Kidney (tissue), 14 donors: Measurements from ENCODE around the gene FRMD6. TPM values are rescaled to one million over a fixed set of nuclear protein-coding genes. Genes with fewer than 3 reads are reported as not detected.

Experiments
- DNase-seq, 5 donors: peaks; one replicate each; pipeline ENCODE4 v3.0.0-alpha.2; 2013 to 2020
- FAIRE-seq: peaks from 2 replicates; lab custom pipeline; 2012; peaks lifted over from hg19 to GRCh38; lab: Jason Lieb, UNC
- H3K27ac ChIP-seq, 2 donors: one replicate each; pipeline ENCODE4 v1.7.0; 2013; ENCODE audit warnings: low read depth in 2 of 2, low read length in 2 of 2, inconsistent platforms in 1 of 2
- H3K27me3 ChIP-seq: one replicate; pipeline ENCODE4 v1.7.1; 2013; ENCODE audit warnings: low read length, inconsistent platforms; ENCODE audit not compliant: control insufficient read depth, insufficient read depth
- H3K36me3 ChIP-seq, 3 donors: one replicate each; pipeline versions ENCODE4 v1.7.0 to v1.7.1; 2013; ENCODE audit warnings: low read length in 3 of 3, control low read depth in 1 of 3, inconsistent platforms in 1 of 3; ENCODE audit not compliant: insufficient read depth in 3 of 3, control insufficient read depth in 2 of 3
- H3K4me1 ChIP-seq, 3 donors: one replicate each; pipeline versions ENCODE4 v1.7.0 to v1.7.1; 2013; ENCODE audit warnings: low read length in 3 of 3, inconsistent platforms in 1 of 3, low read depth in 1 of 3; ENCODE audit not compliant: control insufficient read depth in 2 of 3, insufficient read depth in 2 of 3
- H3K4me3 ChIP-seq, 3 donors: one replicate each; pipeline versions ENCODE4 v1.7.0 to v1.8.1; 2013; ENCODE audit warnings: low read length in 3 of 3, control low read depth in 1 of 3, inconsistent platforms in 1 of 3
- H3K9ac ChIP-seq, 3 donors: one replicate each; pipeline versions ENCODE4 v1.7.0 to v1.7.1; 2013; ENCODE audit warnings: low read length in 3 of 3, control low read depth in 1 of 3, inconsistent platforms in 1 of 3
- H3K9me3 ChIP-seq, 3 donors: one replicate each; pipeline versions ENCODE4 v1.7.0 to v1.7.1; 2013; ENCODE audit warnings: low read length in 3 of 3, control low read depth in 1 of 3, inconsistent platforms in 1 of 3; ENCODE audit not compliant: control insufficient read depth in 2 of 3, insufficient read depth in 1 of 3
- CTCF ChIP-seq: IDR thresholded peaks from 3 replicates; pipeline ENCODE4 v1.5.1; 2012; ENCODE audit warnings: mild to moderate bottlenecking, moderate library complexity, borderline replicate concordance; ENCODE audit not compliant: insufficient read depth; ENCODE audit errors: extremely low read depth
- intact Hi-C: fragments of 100-400 bp; cut with DNase I; formaldehyde crosslinking; loops from one replicate; pipeline ENCODE4 v1.11.1; 2022
- polyA plus RNA-seq: library from polyadenylated mRNA; stranded (reverse); fragments of 350-450 nt; fragmentation: Illumina TruSeq; extraction: RNeasy Lipid Tissue Mini Kit (QIAGEN cat#74804); gene quantifications from one replicate; pipeline ENCODE4 v1.2.3, GENCODE V29; 2014; ENCODE audit warnings: low read depth, low replicate concordance; ENCODE audit not compliant: insufficient read depth
- total RNA-seq: library from RNA; stranded (reverse); fragmentation: NEBNext Ultra II Directional; extraction: Animal tissue kit (Norgen Biotek cat#: 25700); gene quantifications from one replicate; pipeline ENCODE4 v1.2.1, GENCODE V29; 2021
- donor health status: control.
- donor health status: control.
- donor health status: control.
- donor health status: control.
- donor health status: control.
- donor health status: DM: yes; HTN: yes; CAD: no.
- donor health status: Normal renal cell carcinoma (clear cell type).

The FRMD6 gene
- total and polyA plus RNA-seq, 2 donors from 2014 or later: 2.4 to 16.5 TPM

- TF ChIP-seq CTCF: no peak
- Histone ChIP-seq H3K9me3 (no peaks in the 10 kb centered on the region), H3K4me1 (peaks cover 0 to 2% (median 0%) of the 10 kb centered on the region in 3 donors), H3K36me3 (no peaks in the 10 kb centered on the region), H3K27ac (no peak overlapping the region), H3K9ac (no peak overlapping the region), H3K4me3 (no peak overlapping the region), H3K27me3 (no peaks in the 10 kb centered on the region)
- FAIRE-seq (no peak), DNase-seq (peak in 3 of 5 donors; percentile 17 to 64 (median 57))
- intact Hi-C loops: no loop called here
These were observed 34.8 kb upstream of the FRMD6 start for GRCh38 chr14:51616724-51617409.

GRCh38 chr14:51619561-51619960, 32.1 kb upstream of the FRMD6 start:
- Histone ChIP-seq H3K9ac (no peak overlapping the region), H3K4me3 (no peak overlapping the region), H3K4me1 (peaks cover 0 to 2% (median 0%) of the 10 kb centered on the region in 3 donors), H3K27me3 (no peaks in the 10 kb centered on the region), H3K36me3 (no peaks in the 10 kb centered on the region), H3K9me3 (no peaks in the 10 kb centered on the region), H3K27ac (no peak overlapping the region)
- FAIRE-seq: no peak
- DNase-seq: peak in 1 of 5 donors; percentile 48
- intact Hi-C loops: no loop called here
- TF ChIP-seq CTCF: no peak

DNA sequence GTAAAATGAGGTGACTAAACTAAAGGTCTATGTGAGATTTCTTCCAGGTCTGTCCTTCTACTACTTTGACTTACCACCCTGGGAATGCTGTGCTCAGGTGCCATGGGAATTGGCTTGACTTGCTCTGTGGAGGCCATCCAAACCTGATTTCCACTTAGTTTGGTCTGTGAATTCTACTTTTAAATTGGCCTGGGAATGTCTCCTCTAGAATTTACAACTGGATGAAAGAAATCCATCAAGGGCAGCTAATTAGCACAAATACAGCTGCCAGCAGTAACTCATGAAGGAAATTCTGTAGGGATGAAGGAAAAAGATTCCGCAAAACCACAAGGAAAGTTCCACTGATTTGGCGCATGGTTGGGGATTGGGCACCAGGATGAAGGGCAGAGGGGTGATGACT, 31.7 kb upstream of the FRMD6 start:
- Histone ChIP-seq H3K36me3 (no peaks in the 10 kb centered on the region), H3K9ac (no peak overlapping the region), H3K27ac (no peak overlapping the region), H3K4me1 (peaks cover 0 to 2% (median 0%) of the 10 kb centered on the region in 3 donors), H3K4me3 (no peak overlapping the region), H3K27me3 (no peaks in the 10 kb centered on the region), H3K9me3 (no peaks in the 10 kb centered on the region)
- FAIRE-seq: no peak
- intact Hi-C loops: no loop called here
- no peak for TF ChIP-seq CTCF
- peak in 1 of 5 donors; percentile 19 for DNase-seq

DNA sequence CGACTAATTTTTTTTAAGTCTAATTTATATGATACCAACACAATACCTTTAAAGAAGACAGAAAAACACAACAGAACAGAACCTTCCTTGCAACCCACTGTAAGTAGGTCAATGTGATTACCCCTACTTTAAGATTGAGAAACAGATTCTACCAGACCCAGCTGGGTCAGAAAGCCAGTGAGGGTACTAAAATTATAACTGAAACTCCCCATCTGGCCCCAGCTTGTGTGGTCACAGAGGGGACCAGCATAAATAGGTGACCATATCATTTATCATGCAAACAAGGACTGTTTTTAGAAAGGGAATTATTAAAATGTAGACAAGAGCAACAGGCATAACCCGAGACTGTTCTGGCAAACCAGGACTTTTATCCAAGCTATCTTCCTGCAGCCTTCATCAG, 30.1 kb upstream of the FRMD6 start:
- no peak overlapping the region for H3K4me3 ChIP-seq
- no peaks in the 10 kb centered on the region for H3K27me3 ChIP-seq
- no peak for TF ChIP-seq CTCF
- H3K4me1 ChIP-seq: peaks cover 0 to 2% (median 0%) of the 10 kb centered on the region in 3 donors
- no peak overlapping the region for H3K27ac ChIP-seq
- FAIRE-seq (no peak), DNase-seq (no peak)
- intact Hi-C loops: no loop called here
- H3K9ac ChIP-seq: no peak overlapping the region
- no peaks in the 10 kb centered on the region for H3K36me3 ChIP-seq
- H3K9me3 ChIP-seq: no peaks in the 10 kb centered on the region
